HG03025 (cell line): ENCODE results near the gene SOCS6.
"Not testable (repeated sequence)": the region's sequence is repeated elsewhere in the genome, so short reads cannot be mapped to it uniquely, and the experiment has no call there.

Source experiments
- ATAC-seq: cut with Tn5 transposase; IDR thresholded peaks from one replicate; pipeline ENCODE4 v1.9.1; 2021; ENCODE audit warnings: mild to moderate bottlenecking, moderate library complexity; ENCODE audit not compliant: unreplicated experiment, low FRiP score

The SOCS6 gene, protein sequence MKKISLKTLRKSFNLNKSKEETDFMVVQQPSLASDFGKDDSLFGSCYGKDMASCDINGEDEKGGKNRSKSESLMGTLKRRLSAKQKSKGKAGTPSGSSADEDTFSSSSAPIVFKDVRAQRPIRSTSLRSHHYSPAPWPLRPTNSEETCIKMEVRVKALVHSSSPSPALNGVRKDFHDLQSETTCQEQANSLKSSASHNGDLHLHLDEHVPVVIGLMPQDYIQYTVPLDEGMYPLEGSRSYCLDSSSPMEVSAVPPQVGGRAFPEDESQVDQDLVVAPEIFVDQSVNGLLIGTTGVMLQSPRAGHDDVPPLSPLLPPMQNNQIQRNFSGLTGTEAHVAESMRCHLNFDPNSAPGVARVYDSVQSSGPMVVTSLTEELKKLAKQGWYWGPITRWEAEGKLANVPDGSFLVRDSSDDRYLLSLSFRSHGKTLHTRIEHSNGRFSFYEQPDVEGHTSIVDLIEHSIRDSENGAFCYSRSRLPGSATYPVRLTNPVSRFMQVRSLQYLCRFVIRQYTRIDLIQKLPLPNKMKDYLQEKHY

DNA sequence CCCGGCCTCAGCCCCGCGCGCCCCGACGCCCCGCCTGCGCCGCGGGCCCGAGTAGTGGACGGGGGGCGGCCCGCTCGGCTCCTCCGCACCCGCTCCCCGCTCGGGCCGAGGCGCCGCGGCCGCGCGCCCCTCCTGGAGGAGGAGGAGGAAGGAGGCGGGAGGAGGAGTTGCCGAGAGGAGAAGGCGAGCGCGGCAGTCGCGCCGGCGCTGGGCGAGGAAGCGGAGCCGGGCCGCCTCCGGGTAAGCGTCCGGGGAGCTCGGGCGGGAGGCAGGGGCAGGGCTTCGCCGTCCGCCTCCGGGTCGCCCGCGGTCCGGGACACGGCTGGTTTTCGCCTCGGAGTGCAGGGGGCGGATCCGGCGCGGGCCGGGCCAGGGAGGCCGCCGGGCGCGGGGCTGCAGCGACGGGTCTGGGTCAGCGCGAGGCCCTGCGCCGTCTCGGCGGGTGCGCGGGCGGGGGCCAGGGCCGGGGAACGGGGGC is at the start of gene SOCS6:
SOCS6 (plus strand) TSS at position 195 of the 478 bp plus-strand sequence. CDS start 35,624 bp downstream, outside the sequence.
- ATAC-seq = peak; percentile 75

DNA sequence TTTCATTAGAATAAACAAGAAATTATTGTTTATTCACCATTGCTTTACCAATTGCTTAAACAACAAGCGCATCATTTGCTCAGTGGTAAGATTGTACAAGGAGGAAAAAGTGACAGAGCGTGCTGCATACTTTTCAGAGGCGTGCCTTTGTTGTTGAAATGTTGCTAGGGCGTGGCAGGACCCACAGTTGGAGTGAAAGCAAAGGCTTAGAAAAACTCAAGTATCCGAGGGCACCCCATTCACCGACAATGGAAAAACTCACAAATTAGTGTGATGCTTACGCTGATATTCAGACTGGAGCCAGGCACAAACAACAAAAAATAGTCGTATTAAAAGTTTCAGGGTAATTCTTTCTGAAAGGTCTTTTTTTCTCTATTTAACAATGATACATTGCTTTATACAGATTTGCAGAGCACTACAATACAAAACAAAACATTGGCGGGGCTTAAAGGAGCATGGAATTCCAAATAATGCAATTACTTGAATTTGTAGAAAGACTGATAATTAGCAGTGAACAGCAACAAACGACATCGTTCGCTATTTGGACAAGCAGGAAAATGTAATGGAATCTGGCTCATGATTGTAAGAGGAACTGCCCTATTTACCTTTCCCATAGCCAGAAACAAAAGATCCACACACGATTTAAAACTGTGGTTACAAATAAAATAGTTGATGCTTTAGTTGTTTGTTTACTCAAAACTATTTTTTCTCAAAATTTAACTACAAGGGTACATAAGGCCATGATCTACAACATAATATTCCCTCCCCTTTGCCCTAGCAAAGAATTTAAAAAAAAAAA is 45.5 kb upstream of the SOCS6 start:
- ATAC-seq = no peak

- ATAC-seq = no peak
Measured at GRCh38 chr18:70246061-70246466, 42.8 kb upstream of the SOCS6 start.

DNA sequence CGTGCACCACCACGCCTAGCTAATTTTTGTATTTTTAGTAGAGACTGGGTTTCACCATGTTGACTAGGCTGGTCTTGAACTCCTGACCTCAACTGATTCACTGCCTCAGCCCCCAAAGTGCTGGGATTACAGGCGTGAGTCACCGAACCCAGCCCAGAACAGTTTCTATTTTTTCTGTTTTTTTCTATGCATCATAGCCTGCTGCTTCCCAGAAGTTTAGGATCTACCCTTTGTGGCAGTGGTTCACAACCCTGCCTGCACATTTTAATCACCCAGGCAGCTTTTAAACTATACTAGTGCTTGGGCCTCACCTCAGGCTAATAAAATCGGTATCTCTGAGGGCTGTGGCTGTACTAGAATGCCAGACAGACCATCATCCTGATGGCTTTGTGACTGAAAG is 39.7 kb upstream of the SOCS6 start:
- ATAC-seq = no peak

DNA sequence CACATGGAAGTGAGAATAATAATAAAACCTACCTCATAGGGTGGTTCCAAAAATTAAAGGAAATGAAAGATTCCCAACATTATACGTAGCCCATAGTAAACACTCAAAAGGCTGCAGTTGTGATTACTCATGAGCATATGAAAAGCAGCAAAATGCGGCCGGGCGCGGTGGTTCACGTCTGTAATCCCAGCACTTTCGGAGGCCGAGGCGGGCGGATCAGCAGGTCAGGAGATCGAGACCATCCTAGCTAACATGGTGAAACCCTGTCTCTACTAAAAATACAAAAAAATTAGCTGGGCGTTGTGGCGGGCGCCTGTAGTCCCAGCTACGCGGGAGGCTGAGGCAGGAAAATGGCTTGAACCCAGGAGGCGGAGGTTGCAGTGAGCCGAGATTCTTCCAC is 39.0 kb upstream of the SOCS6 start:
- not testable (repeated sequence) for ATAC-seq

DNA sequence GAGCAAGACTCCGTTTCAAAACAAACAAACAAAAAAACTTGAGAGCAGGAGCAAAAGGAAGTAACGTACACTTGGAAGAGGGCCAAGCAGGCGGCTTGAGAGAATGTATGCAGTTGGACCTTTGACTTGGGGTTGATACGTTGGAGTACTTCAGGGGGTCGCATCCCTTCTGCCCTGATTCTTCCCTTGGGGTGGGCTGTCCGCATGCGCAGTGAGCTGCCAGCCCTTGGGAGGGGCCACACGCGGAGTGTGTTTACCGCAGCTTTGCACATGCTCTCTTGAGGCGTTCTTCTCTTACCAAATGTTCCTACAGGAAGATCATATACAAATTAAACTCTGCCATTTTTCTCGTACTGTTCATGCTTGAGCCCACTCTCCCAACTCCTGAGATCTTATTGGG is 38.1 kb upstream of the SOCS6 start:
- no peak for ATAC-seq

DNA sequence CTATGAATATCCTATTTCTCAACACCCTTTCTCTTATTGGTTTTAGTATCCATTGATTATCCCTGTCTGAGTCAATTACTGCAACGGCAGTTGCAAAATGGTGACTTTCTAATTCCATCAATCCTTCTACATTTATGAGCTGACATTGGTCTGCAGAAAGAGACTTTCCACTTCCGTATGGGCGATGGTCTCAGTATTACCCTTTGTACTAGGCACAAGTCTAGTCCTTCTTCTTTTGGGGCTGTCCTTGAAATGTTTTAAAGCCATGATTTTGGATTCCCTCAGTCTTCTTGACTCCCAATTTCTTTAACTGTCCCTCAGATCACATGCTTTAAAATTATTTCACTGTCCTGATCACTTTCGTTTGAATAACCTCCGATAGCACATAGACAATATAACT is 32.7 kb upstream of the SOCS6 start:
- no peak for ATAC-seq

GRCh38 chr18:70256994-70257393 is 31.9 kb upstream of the SOCS6 start:
- ATAC-seq = no peak

DNA sequence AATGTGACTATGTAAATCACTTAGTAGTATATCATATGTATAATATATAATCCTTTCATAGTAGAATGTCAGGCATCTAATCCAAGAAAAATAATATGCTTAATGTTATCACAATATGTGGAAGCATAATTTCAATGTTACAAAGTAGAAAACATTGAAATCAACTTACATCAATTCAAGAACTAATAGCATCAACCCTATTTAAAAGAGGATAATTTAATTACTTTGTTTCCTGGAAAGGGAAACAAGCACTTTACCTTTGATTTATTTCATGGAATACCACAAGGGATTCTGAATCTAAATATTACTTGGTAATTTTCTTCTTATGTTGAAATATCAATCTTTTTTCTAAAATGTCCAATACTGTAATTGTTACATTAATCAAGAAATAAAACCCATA is 30.6 kb upstream of the SOCS6 start:
- ATAC-seq = no peak

DNA sequence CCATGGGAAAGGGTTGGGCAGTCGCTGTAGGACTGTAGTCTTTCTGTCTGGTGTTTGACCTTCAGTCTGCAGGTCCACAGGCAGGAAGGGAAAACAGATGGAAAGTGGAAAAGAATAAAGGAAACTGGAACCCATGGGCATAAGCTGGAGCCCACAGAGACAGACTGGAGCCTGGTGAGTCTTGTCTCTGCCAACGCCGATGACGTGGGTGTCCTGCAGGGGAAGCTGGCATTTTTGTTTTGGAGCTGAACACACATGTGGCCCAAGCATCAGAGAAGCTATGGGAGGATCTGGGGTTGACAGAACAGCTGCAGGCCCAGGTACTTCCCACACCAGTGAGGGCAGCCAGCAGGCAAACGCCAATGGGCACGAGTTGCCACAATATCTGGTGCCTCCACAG is 28.2 kb upstream of the SOCS6 start:
- no peak for ATAC-seq

DNA sequence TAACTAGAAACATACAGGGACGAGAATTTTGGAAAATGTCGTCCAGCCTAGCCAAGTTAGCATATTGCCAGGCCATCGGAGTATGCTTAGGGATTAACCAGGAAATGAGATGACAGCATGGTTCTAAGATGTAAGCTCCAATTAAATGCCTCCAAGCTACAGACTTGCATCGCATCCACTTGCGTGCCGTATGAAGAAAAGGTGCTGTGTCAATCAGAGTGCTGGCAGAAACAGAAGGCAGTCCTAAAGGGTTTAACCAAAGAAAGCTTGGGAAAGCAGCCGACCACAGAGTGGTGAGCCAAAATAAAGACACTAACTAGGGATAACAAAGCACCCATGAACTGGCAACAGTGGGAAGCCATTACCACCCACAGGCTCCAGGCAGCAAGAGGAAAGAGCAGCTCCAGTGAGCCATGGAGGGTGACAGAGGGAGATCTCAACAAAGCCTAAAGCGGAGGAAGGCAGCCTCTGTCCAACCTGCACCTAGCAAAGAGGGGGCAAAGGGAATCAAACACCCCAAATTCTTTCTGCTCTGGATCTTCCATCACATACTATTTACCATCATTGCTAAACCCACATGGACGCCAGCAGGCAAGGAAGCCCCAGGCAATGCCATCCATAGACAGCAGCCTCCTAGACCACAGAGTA is 27.6 kb upstream of the SOCS6 start:
- no peak for ATAC-seq

DNA sequence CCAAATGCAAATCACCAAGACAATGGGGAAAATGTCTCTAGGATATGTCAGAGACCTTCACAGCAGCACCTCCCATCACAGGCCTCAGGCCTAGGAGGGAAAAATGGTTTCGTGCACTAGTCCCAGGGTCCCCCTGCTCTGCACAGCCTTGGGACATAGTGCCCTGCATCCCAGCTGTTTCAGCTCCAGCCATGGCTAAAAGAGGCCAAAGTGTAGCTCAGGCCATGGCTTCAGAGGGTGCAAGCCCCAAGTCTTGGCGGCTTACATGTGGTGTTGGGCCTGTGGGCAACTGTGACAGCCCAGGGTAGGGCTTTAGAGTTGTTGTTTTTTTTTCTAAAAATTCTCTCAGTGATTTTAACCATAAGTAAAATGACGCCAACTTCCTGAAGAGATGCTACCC is 25.5 kb upstream of the SOCS6 start:
- no peak for ATAC-seq

- no peak for ATAC-seq
Measured at GRCh38 chr18:70271742-70272141, 17.1 kb upstream of the SOCS6 start.

DNA sequence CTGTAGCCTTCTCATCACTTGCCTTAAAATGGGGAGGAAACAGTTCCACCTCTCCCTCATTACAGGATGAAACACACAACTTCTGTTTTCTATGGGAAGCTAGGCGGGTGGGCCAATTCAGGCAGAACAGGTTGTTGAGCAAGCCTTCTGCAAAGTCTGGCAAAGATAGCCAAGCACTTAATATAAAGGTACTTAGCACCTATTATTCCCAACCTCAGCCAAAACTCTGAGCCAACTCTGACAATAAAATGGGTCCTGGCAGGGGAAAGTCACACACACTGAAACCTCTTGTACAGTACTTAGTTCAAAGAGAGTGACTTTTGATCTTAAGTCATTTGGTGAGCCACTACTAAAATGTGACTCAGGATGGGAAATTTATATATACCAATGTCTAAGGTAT is 15.8 kb upstream of the SOCS6 start:
- no peak for ATAC-seq

GRCh38 chr18:70276416-70277191 is 12.2 kb upstream of the SOCS6 start:
- ATAC-seq = no peak

DNA sequence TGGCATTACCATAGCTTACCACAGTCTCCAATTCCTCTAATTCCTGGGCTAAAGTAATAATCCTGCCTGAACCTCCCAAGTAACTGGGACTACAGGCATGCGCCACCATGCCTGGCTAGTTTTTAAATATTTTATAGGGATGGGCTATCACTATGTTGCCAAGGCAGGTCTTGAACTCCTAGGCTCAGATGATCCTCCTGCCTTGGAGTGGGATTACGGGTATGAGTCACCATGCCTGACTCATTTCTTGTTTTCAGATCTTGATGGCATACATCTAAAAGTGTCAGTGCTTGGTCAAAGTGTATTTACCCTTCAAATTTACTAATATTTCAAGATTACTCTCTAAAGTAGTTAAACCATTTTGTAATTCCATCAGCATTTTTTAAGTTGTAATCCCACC is 9.4 kb upstream of the SOCS6 start:
- no peak for ATAC-seq

DNA sequence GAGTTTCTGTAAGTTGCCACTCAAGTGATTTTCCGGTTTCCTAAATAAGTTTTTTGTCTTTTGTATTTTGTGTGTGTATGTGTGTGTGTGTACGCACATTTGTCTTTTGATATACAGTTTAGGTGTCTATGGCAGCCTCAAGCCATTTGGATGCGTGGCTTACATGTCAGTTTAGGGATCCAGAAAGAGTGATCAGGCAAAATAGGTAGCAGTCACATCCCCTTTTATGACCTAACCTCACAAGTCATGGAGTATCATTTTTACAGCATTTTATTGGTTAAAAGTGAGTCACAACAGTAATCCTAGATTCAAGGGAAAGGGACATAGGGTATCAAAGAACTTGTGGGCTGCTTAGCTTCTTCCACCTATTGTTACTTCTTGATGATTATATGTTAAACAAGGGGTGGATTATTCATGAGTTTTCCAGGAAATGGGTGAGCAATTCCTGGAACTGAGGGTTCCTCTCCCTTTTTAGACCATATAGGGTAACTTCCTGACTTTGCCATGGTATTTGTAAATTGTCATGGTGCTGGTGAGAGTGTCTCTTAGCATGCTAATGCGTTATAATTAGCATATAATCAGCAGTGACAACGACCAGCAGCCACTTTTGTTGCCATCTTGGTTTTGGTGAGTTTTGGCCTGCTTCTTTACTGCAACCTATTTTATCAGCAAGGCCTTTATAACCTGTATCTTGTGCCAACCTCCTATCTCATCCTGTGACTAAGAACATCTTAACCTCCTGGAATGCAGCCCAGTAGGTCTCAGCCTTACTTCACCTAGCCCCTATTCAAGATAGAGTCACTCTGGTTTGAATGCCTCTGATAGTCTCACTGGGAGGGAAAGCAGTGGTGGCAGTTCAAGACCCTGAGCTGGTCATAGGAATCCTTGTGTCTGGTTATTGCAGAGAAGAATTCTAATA is 8.6 kb upstream of the SOCS6 start:
- ATAC-seq = no peak

DNA sequence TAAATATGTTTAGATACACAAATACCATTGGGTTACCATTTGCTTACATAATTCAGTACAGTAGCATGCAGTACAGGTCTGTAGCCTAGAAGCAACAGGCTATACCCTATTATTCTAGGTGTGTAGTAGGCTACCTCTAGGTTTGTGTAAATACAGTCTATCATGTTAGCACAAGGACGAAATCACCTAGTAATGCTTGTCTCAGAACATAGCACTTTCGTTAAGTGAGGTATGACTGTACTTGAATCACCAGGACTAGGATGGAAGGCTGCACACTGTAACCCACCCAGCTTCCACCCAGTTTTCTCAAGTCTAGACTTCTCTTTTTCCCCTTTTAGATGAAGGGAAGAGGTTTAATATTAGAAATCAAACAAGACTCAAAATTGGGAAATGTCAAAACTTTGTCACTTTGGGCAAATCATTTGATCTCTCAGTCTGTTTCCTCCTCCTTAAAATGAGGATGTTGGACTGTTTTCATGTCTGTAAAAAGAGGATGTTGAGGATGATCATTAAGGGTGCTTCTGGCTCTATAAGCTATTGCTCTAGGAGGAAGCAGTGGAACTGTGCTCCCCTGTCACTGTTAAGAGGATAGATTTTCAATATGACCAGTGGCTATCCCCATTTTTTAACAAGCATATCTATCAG is 3.7 kb upstream of the SOCS6 start:
- no peak for ATAC-seq

DNA sequence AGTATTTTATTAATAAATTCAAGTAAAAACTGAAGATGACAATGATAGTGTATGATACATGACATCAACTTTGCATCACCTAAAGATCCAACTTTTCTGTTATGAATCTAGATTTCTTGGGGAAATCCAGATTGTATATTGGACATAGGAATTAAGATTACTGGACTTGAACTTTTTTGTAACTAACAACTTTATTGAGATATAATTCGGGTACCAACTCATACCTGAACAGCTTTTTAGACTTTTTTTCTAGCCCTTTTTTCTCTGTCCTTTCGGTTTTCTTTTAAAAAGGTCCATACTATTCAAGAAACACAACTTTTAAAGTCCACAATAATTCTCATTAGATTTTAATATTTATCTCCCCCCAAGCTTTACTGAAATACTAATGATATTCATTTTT is 1.1 kb upstream of the SOCS6 start:
- ATAC-seq = no peak
